IMR-90 (cell line): ENCODE data around the gene LTC4S. TPM values are rescaled to one million over a fixed set of nuclear protein-coding genes. Genes with fewer than 3 reads are reported as not detected.

Source experiments
- ATAC-seq: fragments of 200-7000 bp; cut with Tn5 transposase; 2 replicates; pipeline ENCODE4 v1.9.1; 2020; ENCODE audit warnings: low read depth, mild to moderate bottlenecking, moderate library complexity
- BruUV-seq: library from RNA; stranded (reverse); fragments of 400-500 nt; replicated peaks from 2 replicates; lab custom pipeline; 2021; lab: Mats Ljungman, UMichigan
- CTCF ChIA-PET: fragments of 300-600 bp; formaldehyde crosslinking; extraction: SDS; loops from one replicate; lab custom pipeline; 2021; ENCODE audit warnings: antibody characterized with exemption; lab: Yijun Ruan, JAX
- POLR2A ChIA-PET: fragments of 300-600 bp; sonication (Branson Sonifier 250); formaldehyde crosslinking; loops from one replicate; lab custom pipeline; 2022; ENCODE audit warnings: antibody characterized with exemption; ENCODE audit not compliant: unreplicated experiment; lab: Charles Lee
- DNase-seq: peaks from one replicate; pipeline ENCODE4 v3.0.0; 2013
- H2AFZ ChIP-seq: replicated peaks from 2 replicates; pipeline ENCODE3; 2013; ENCODE audit warnings: low read length, mild to moderate bottlenecking; ENCODE audit not compliant: poor library complexity
- H2AK5ac ChIP-seq: 2 replicates; pipeline ENCODE4 v1.6.1; 2013; ENCODE audit warnings: low read depth, low read length, inconsistent platforms
- H2AK9ac ChIP-seq: replicated peaks from 2 replicates; pipeline ENCODE3; 2013; ENCODE audit warnings: mild to moderate bottlenecking, low read depth, low read length, moderate library complexity; ENCODE audit not compliant: poor library complexity
- H2BK120ac ChIP-seq: 2 replicates; pipeline ENCODE4 v1.6.1; 2013; ENCODE audit warnings: low read depth, low read length, inconsistent platforms
- H2BK15ac ChIP-seq: 3 replicates; pipeline ENCODE4 v1.6.1; 2013; ENCODE audit warnings: low read depth, low read length, inconsistent platforms
- H2BK20ac ChIP-seq: 2 replicates; pipeline ENCODE4 v1.6.1; 2013; ENCODE audit warnings: low read depth, mild to moderate bottlenecking, inconsistent platforms, low read length, moderate library complexity
- H2BK5ac ChIP-seq: 2 replicates; pipeline ENCODE4 v1.6.1; 2013; ENCODE audit warnings: mild to moderate bottlenecking, low read depth, low read length, inconsistent platforms; ENCODE audit not compliant: poor library complexity, severe bottlenecking
- H3K14ac ChIP-seq: replicated peaks from 2 replicates; pipeline ENCODE4 v1.6.1; 2013; ENCODE audit warnings: low read depth, low read length, inconsistent platforms
- H3K18ac ChIP-seq: 2 replicates; pipeline ENCODE4 v1.6.1; 2013; ENCODE audit warnings: low read depth, low read length, control low read depth
- H3K23ac ChIP-seq: 2 replicates; pipeline ENCODE4 v1.6.1; 2013; ENCODE audit warnings: low read depth, low read length, inconsistent platforms
- H3K27ac ChIP-seq: 2 replicates; pipeline ENCODE4 v1.5.1; 2013; ENCODE audit warnings: mild to moderate bottlenecking, control low read depth, low read length; ENCODE audit not compliant: insufficient read depth
- H3K27me3 ChIP-seq: 2 replicates; pipeline ENCODE4 v1.6.1; 2013; ENCODE audit warnings: low read length; ENCODE audit not compliant: control insufficient read depth, insufficient read depth
- H3K36me3 ChIP-seq: 2 replicates; pipeline ENCODE4 v1.6.1; 2013; ENCODE audit warnings: low read length, mixed read lengths; ENCODE audit not compliant: control insufficient read depth, insufficient read depth
- H3K4ac ChIP-seq: 2 replicates; pipeline ENCODE4 v1.6.1; 2013; ENCODE audit warnings: low read depth, low read length, inconsistent platforms
- H3K4me1 ChIP-seq: 2 replicates; pipeline ENCODE4 v1.6.1; 2013; ENCODE audit warnings: low read length, mixed read lengths; ENCODE audit not compliant: control insufficient read depth, insufficient read depth
- H3K4me2 ChIP-seq: 2 replicates; pipeline ENCODE4 v1.6.1; 2013; ENCODE audit warnings: low read depth, mild to moderate bottlenecking, control low read depth, low read length, moderate library complexity
- H3K4me3 ChIP-seq: 2 replicates; pipeline ENCODE4 v1.5.1; 2013; ENCODE audit warnings: low read depth, mild to moderate bottlenecking, control low read depth, low read length, moderate library complexity; ENCODE audit not compliant: insufficient read depth
- H3K56ac ChIP-seq: 2 replicates; pipeline ENCODE4 v1.6.1; 2013; ENCODE audit warnings: low read length, inconsistent platforms; ENCODE audit not compliant: insufficient read depth; ENCODE audit errors: extremely low read depth
- H3K79me1 ChIP-seq, 2 experiments: 2 replicates each; pipeline ENCODE4 v1.6.1; 2013; ENCODE audit warnings: low read length in 2 of 2, inconsistent platforms in 1 of 2, low read depth in 1 of 2
- H3K9ac ChIP-seq: 2 replicates; pipeline ENCODE4 v1.6.1; 2013; ENCODE audit warnings: low read depth, low read length, control low read depth
- H3K9me1 ChIP-seq: 2 replicates; pipeline ENCODE4 v1.6.1; 2013; ENCODE audit warnings: low read length, inconsistent platforms; ENCODE audit not compliant: insufficient read depth
- H3K9me3 ChIP-seq: 2 replicates; pipeline ENCODE4 v1.6.1; 2013; ENCODE audit warnings: low read length; ENCODE audit not compliant: control insufficient read depth, insufficient read depth
- H4K20me1 ChIP-seq: 2 replicates; pipeline ENCODE4 v1.6.1; 2013; ENCODE audit warnings: low read length, inconsistent platforms; ENCODE audit not compliant: insufficient read depth
- H4K5ac ChIP-seq: 2 replicates; pipeline ENCODE4 v1.6.1; 2013; ENCODE audit warnings: mild to moderate bottlenecking, low read depth, low read length, control low read depth
- H4K8ac ChIP-seq, 2 experiments: 2 replicates each; pipeline ENCODE4 v1.6.1; 2013; ENCODE audit warnings: low read depth in 2 of 2, low read length in 2 of 2, control low read depth in 1 of 2, inconsistent platforms in 1 of 2
- H4K91ac ChIP-seq: 2 replicates; pipeline ENCODE4 v1.6.1; 2013; ENCODE audit warnings: low read depth, low read length, inconsistent platforms; ENCODE audit not compliant: insufficient read depth
- CEBPB ChIP-seq: IDR thresholded peaks from 2 replicates; pipeline ENCODE4 v1.6.1; 2012; ENCODE audit warnings: low read depth, low read length, improper control_type of control experiment
- ELK1 ChIP-seq: fragments of 150-350 bp; IDR thresholded peaks from 2 replicates; pipeline ENCODE4 v1.6.1; 2016; ENCODE audit warnings: low read depth, mild to moderate bottlenecking, low read length, moderate library complexity, borderline replicate concordance
- MAFK ChIP-seq: IDR thresholded peaks from 2 replicates; pipeline ENCODE4 v1.6.1; 2012; ENCODE audit warnings: low read depth, low read length, improper control_type of control experiment
- MAZ ChIP-seq: IDR thresholded peaks from 2 replicates; pipeline ENCODE4 v1.6.1; 2012; ENCODE audit warnings: low read depth, mild to moderate bottlenecking, low read length, improper control_type of control experiment, moderate library complexity, borderline replicate concordance
- MXI1 ChIP-seq: IDR thresholded peaks from 2 replicates; pipeline ENCODE4 v1.6.1; 2012; ENCODE audit warnings: low read depth, mild to moderate bottlenecking, low read length, moderate library complexity, borderline replicate concordance
- POLR2A ChIP-seq: IDR thresholded peaks from 2 replicates; pipeline ENCODE4 v1.6.1; 2012; ENCODE audit warnings: mild to moderate bottlenecking, low read depth, low read length
- SMC3 ChIP-seq: fragments of 150-350 bp; IDR thresholded peaks from 2 replicates; pipeline ENCODE4 v1.6.1; 2016; ENCODE audit warnings: low read depth, mild to moderate bottlenecking, antibody characterized with exemption, low read length, moderate library complexity
- WGBS, 2 experiments: methylation state at CpG; one replicate each; pipeline versions ENCODE4 v1.1.5 to v1.1.7; 2013; ENCODE audit warnings: missing lambda C conversion rate in 2 of 2; ENCODE audit not compliant: insufficient read length in 1 of 2; ENCODE audit errors: extremely low coverage in 2 of 2; 5-methylcytosine and 5-hydroxymethylcytosine counted together
- dilution Hi-C: fragments of 300-500 bp; cut with HindIII; formaldehyde crosslinking; loops from one replicate; pipeline ENCODE4 v1.14.3; 2018; ENCODE audit warnings: low sequenced_read_pairs; ENCODE audit not compliant: unreplicated experiment
- in situ Hi-C: fragments of 300-500 bp; cut with MboI; formaldehyde crosslinking; loops from 3 replicates; pipeline ENCODE4 v1.14.3; 2019; ENCODE audit warnings: low sequenced_read_pairs, inconsistent platforms, mixed read lengths
- intact Hi-C: fragments of 100-400 bp; cut with micrococcal nuclease; formaldehyde crosslinking; loops from 2 replicates; pipeline ENCODE4 v1.10.0; 2022
- polyA plus RNA-seq, 3 experiments: library from polyadenylated mRNA; depleted of rRNA; stranded (reverse); fragments of >200 nt; gene quantifications; 2 replicates each; pipeline ENCODE4 v1.2.3, GENCODE V29; 2012; ENCODE audit warnings: low replicate concordance in 1 of 3
- total RNA-seq: library from RNA; depleted of rRNA; stranded (reverse); fragments of >200 nt; gene quantifications from 2 replicates; pipeline ENCODE4 v1.2.3, GENCODE V29; 2012

Gene LTC4S
- total and polyA plus RNA-seq, 2 of the 4 experiments (the other 2 are of a cell fraction), result 0.72 TPM; not detected in 1

DNA sequence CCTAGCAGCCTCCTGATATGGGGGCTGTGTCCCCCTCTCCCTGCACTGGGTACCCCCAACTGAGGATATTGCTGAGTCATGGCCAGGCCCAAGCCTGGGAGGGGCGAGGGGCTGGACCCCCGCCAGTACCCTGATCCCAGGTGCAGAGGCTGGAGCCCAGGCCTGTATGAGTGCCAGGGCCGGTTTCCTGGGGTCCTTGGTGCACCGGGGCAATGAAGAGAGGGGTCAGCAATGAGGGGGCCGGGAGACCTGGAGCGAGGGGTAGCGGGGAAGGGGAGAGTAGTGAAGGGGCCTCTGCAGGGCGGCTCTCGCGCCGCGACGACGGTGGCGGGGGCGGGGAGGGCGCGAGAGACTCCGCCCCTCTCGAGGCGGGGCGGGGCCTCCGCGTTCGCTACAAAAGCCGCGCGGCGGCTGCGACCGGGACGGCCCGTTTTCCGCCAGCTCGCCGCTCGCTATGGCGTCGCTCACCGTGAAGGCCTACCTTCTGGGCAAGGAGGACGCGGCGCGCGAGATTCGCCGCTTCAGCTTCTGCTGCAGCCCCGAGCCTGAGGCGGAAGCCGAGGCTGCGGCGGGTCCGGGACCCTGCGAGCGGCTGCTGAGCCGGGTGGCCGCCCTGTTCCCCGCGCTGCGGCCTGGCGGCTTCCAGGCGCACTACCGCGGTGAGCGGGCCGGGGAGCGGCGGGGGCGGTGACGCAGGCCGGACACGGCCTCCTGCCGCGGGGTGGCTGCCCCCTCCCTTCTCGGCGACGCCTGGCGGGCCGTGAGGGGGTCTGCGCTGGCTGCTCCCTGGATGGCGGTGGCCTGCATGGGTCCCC is 26.9 kb downstream of the LTC4S start, which contains the start of gene SQSTM1 (continued):
- TF ChIP-seq SMC3 (no peak), MXI1 (no peak)

- H3K9me1 ChIP-seq, result peaks cover 36% of the 10 kb centered on the region
- TF ChIP-seq MAZ, result peak; percentile 40; the same call in 1 of the 2 replicates
- TF ChIP-seq POLR2A, result peak; percentile 56
- no peak for TF ChIP-seq CEBPB
- TF ChIP-seq MAFK, result no peak
- peak; percentile 65 for TF ChIP-seq MXI1
- no peak for TF ChIP-seq ELK1
- peaks cover 41% of the 10 kb centered on the region for H3K36me3 ChIP-seq
- peak overlapping the region; percentile 4; the same call in 1 of the 2 replicates for H3K18ac ChIP-seq
- peaks cover 19 to 67% of the 10 kb centered on the region in 2 experiments for H3K79me1 ChIP-seq
- no peak overlapping the region for H2BK20ac ChIP-seq
- no peaks in the 10 kb centered on the region for H3K27me3 ChIP-seq
- H4K20me1 ChIP-seq, result peaks cover 58% of the 10 kb centered on the region
- peak overlapping the region; percentile 89 for H2AFZ ChIP-seq
- 0 out of 2 replicates have a peak overlapping the region, but pooled peaks have one; percentile 63 for H2AK5ac ChIP-seq
- H3K9ac ChIP-seq, result peak overlapping the region; percentile 79
- no TSS peak for BruUV-seq
- H3K4me1 ChIP-seq, result peaks cover 39% of the 10 kb centered on the region
- POLR2A ChIA-PET, result no interaction called here
- in situ Hi-C loops, result no loop called here
- peak overlapping the region; percentile 67; the same call in 1 of the 2 replicates for H3K14ac ChIP-seq
- H3K4me3 ChIP-seq, result peak overlapping the region; percentile 87
- no peak overlapping the region for H2BK15ac ChIP-seq
- H2BK120ac ChIP-seq, result no peak overlapping the region
- no peaks in the 10 kb centered on the region for H3K9me3 ChIP-seq
- H4K8ac ChIP-seq, result no peak overlapping the region
- H2AK9ac ChIP-seq, result peak overlapping the region; percentile 99
- ATAC-seq (peak; percentile 62), DNase-seq (peak; percentile 90)
- peak overlapping the region; percentile 81 for H3K23ac ChIP-seq
- peak overlapping the region; percentile 87 for H2BK5ac ChIP-seq
- CTCF ChIA-PET, result no interaction called here
- H4K5ac ChIP-seq, result no peak overlapping the region
- dilution Hi-C loops, result no loop called here
- intact Hi-C loops, result loop anchor here (5.0 kb wide), 1 partner anchor 199 kb away; the partner anchor contains the start of gene HNRNPH1
- no peak overlapping the region; the same call in 1 of the 2 replicates for H4K91ac ChIP-seq
- H3K4ac ChIP-seq, result peak overlapping the region; percentile 54
- H3K56ac ChIP-seq, result no peak overlapping the region
- 0% methylated on average over 30 of the region's 54 CpGs; no CpG with 5 or more reads in 1 of the 2 experiments for WGBS, 2 experiments
- peak overlapping the region; percentile 90 for H3K27ac ChIP-seq
- H3K4me2 ChIP-seq, result peak overlapping the region; percentile 95
These were observed 27.7 kb downstream of the LTC4S start for GRCh38 chr5:179821298-179822058.
